OCI-LY3 (cell line): ENCODE measurements around the gene DDAH2.

ENCODE experiments used
- CTCF ChIP-seq: fragments of 200-600, 300-600 bp; sonication (generic); IDR thresholded peaks from 2 replicates; pipeline ENCODE4 v1.5.1; 2014; ENCODE audit warnings: antibody characterized with exemption, low read length, low read depth
- EZH2phosphoT487 ChIP-seq: fragments of 200-600 bp; shearing (Covaris generic); IDR thresholded peaks from 2 replicates; pipeline ENCODE4 v1.6.1; 2018; ENCODE audit warnings: antibody characterized with exemption, mixed run types, low read depth

DNA sequence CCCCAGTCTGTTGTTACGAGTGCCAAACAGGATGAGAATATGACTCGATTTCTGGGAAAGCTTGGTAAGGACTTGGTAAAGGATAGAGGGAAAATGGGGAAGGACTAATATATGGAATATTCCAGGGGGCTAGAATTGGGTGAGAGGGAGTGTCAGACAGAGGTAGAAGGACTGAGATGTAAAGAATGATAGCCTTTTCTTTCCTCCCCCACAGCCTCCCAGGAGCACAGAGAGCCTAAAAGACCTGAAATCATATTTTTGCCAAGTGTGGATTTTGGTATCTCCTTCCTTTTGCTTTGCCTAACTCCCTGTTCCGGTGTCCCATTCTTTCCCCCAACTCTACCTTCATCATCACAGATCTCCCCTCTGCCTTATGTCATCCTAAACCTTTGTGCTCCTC lies 13.8 kb upstream of the DDAH2 start:
- TF ChIP-seq CTCF, result no peak
- TF ChIP-seq EZH2phosphoT487, result no peak
